Activated CD8-positive, alpha-beta T cell treated with anti-CD3 and anti-CD28 coated beads for 36 hours (primary cell): ENCODE results near the gene PIK3IP1. TPM values are rescaled to one million over a fixed set of nuclear protein-coding genes. Genes with fewer than 3 reads are reported as not detected.
A peak's percentile ranks its signal among the peaks of the same experiment; 100 is the strongest.

Experiments used
- ATAC-seq: fragments of 200-7000 bp; cut with Tn5 transposase; one replicate; pipeline ENCODE4 v1.10.0; 2021; ENCODE audit warnings: mild to moderate bottlenecking, moderate library complexity
- CTCF ChIA-PET: fragments of 350-600 bp; sonication (Branson Sonifier 250); formaldehyde crosslinking; loops from one replicate; lab custom pipeline; 2021; ENCODE audit warnings: antibody characterized with exemption; lab: Charles Lee
- POLR2A ChIA-PET: fragments of 350-600 bp; sonication (Branson Sonifier 250); formaldehyde crosslinking; loops from one replicate; lab custom pipeline; 2021; ENCODE audit warnings: antibody characterized with exemption; lab: Charles Lee
- DNase-seq: peaks from one replicate; pipeline ENCODE4 v3.0.0-alpha.2; 2020
- H3K27ac Mint-ChIP-seq: one replicate; pipeline ENCODE4 v1.8.0; 2021; ENCODE audit warnings: mild to moderate bottlenecking, mixed read lengths
- H3K27me3 Mint-ChIP-seq: one replicate; pipeline ENCODE4 v1.8.0; 2021; ENCODE audit warnings: mixed read lengths
- H3K36me3 Mint-ChIP-seq: one replicate; pipeline ENCODE4 v1.8.0; 2021; ENCODE audit warnings: low read depth, mixed read lengths
- H3K4me1 Mint-ChIP-seq: one replicate; pipeline ENCODE4 v1.8.0; 2021; ENCODE audit warnings: low read depth, mixed read lengths
- H3K4me3 Mint-ChIP-seq: one replicate; pipeline ENCODE4 v1.8.0; 2021; ENCODE audit warnings: mild to moderate bottlenecking, moderate library complexity, mixed read lengths
- H3K9me3 Mint-ChIP-seq: one replicate; pipeline ENCODE4 v1.8.0; 2021; ENCODE audit warnings: mixed read lengths
- intact Hi-C: fragments of 100-400 bp; cut with micrococcal nuclease; formaldehyde crosslinking; loops from one replicate; pipeline ENCODE4 v1.10.0; 2022
- total RNA-seq, 2 experiments: library from RNA; stranded (reverse); gene quantifications; one replicate each; pipeline ENCODE4 v1.2.3, GENCODE V29; 2021
- TF ChIP-seq, protein P1 (sequence below): fragments of 200-600 bp; IDR thresholded peaks from one replicate; pipeline ENCODE4 v1.8.0; 2022; ENCODE audit warnings: antibody characterized with exemption, mild to moderate bottlenecking

The PIK3IP1 gene
- total RNA-seq, 2 experiments from 2014 or later, result 18.2 to 19.6 TPM

DNA sequence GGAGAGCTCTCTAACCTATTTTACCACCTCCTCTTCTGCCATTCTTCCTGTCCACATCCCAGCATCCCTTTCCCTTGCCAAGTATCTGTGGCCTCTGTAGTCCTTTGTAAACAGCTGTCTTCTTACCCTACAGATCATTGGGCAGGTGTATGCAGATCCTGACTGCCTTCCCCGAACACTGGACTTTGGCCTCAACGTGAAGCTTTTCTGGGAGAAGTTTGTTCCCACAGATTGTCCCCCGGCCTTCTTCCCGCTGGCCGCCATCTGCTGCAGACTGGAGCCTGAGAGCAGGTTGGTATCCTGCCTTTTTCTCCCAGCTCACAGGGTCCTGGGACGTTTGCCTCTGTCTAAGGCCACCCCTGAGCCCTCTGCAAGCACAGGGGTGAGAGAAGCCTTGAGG, 17.3 kb downstream of the PIK3IP1 start:
- TF ChIP-seq, protein P1, sequence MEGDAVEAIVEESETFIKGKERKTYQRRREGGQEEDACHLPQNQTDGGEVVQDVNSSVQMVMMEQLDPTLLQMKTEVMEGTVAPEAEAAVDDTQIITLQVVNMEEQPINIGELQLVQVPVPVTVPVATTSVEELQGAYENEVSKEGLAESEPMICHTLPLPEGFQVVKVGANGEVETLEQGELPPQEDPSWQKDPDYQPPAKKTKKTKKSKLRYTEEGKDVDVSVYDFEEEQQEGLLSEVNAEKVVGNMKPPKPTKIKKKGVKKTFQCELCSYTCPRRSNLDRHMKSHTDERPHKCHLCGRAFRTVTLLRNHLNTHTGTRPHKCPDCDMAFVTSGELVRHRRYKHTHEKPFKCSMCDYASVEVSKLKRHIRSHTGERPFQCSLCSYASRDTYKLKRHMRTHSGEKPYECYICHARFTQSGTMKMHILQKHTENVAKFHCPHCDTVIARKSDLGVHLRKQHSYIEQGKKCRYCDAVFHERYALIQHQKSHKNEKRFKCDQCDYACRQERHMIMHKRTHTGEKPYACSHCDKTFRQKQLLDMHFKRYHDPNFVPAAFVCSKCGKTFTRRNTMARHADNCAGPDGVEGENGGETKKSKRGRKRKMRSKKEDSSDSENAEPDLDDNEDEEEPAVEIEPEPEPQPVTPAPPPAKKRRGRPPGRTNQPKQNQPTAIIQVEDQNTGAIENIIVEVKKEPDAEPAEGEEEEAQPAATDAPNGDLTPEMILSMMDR, result no peak
- H3K27me3 Mint-ChIP-seq, result no peaks in the 10 kb centered on the region
- ATAC-seq, result no peak
- intact Hi-C loops, result no loop called here
- CTCF ChIA-PET, result interaction anchor here (3.3 to 7.4 kb wide), 4 partner anchors 9 to 62 kb away, joined by 18 to 110 read pairs (median 49); partner anchors contain the start of gene LIMK2
- POLR2A ChIA-PET, result interaction anchor here (0.5 to 1.2 kb wide), 2 partner anchors 15 to 716 kb away, joined by 3 read pairs; no protein-coding TSS in a partner anchor
- H3K9me3 Mint-ChIP-seq, result no peaks in the 10 kb centered on the region
- no peak for DNase-seq
- H3K27ac Mint-ChIP-seq, result peak overlapping the region; percentile 40
- H3K4me3 Mint-ChIP-seq, result no peak overlapping the region
- H3K4me1 Mint-ChIP-seq, result peaks cover 62% of the 10 kb centered on the region
- H3K36me3 Mint-ChIP-seq, result peaks cover 41% of the 10 kb centered on the region

DNA sequence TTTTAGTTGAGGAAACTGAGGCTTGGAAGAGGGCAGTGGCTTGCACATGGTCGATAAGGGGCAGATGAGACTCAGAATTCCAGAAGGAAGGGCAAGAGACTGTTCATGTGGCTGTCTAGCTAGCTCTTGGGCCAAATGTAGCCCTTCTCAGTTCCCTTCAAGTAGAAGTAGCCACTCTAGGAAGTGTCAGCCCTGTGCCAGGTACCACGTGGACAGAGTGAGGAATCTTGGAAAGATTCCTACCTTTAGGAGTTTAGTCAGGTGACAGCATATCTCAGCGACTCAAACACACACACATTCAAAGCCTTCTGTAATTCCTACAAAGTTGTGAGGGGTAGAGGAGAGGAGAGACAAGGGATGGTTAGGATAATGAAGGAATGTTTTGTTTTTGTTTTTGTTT, 18.3 kb downstream of the PIK3IP1 start:
- intact Hi-C loops, result no loop called here

DNA sequence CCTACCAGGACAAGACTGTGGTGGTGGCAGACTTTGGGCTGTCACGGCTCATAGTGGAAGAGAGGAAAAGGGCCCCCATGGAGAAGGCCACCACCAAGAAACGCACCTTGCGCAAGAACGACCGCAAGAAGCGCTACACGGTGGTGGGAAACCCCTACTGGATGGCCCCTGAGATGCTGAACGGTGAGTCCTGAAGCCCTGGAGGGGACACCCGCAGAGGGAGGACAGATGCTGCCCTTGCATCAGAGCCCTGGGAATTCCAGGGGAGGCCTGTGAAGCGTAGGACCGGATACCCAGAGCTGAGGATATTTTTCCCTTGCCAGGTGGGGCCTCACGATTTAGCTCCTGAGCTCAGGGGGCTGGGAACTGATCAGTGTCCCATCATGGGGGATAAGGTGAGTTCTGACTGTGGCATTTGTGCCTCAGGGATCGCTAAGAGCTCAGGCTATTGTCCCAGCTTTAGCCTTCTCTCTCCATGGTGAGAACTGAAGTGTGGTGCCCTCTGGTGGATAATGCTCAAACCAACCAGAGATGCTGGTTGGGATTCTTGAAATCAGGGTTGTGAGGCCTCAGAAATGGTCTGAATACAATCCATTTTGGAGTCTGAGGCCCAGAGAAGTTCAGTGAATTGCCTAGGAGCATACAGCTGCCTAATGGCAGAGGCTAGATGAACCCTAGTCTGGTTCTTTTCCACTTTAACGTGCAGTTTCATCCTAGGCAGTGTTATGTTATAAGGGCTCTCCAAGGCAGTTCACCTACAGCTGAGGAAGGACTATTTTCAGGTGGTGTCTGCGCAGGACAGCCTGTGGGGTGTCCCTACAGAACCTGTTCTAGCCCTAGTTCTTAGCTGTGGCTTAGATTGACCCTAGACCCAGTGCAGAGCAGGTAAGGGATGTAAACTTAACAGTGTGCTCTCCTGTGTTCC, 19.5 kb downstream of the PIK3IP1 start:
- TF ChIP-seq, protein P1, result peak; percentile 57
- Mint-ChIP-seq H3K4me3 (no peak overlapping the region), H3K27me3 (no peaks in the 10 kb centered on the region), H3K9me3 (no peaks in the 10 kb centered on the region), H3K27ac (no peak overlapping the region), H3K36me3 (peaks cover 36% of the 10 kb centered on the region), H3K4me1 (peaks cover 40% of the 10 kb centered on the region)
- peak; percentile 66 for DNase-seq
- ATAC-seq, result peak; percentile 85
- ChIA-PET CTCF (interaction anchor here (0.6 to 7.4 kb wide), 37 partner anchors 10 to 188 kb away, joined by 3 to 110 read pairs (median 5); partner anchors contain the start of genes LIMK2, PIK3IP1, PLA2G3 and SELENOM), POLR2A (interaction anchor here (0.6 to 1.8 kb wide), 8 partner anchors 10 to 170 kb away, joined by 3 to 8 read pairs (median 3); partner anchors contain the start of gene LIMK2)
- intact Hi-C loops, result no loop called here

More for the DNA sequence above, 18.3 kb downstream of the PIK3IP1 start:
- no peak for ATAC-seq
- TF ChIP-seq, protein P1, result no peak
- Mint-ChIP-seq H3K27me3 (no peaks in the 10 kb centered on the region), H3K36me3 (peaks cover 35% of the 10 kb centered on the region), H3K4me1 (peaks cover 52% of the 10 kb centered on the region), H3K4me3 (no peak overlapping the region), H3K9me3 (no peaks in the 10 kb centered on the region), H3K27ac (peak overlapping the region; percentile 21)
- POLR2A ChIA-PET, result interaction anchor here (0.8 to 1.7 kb wide), 5 partner anchors 9 to 61 kb away, joined by 3 to 7 read pairs (median 3); partner anchors contain the start of gene LIMK2
- CTCF ChIA-PET, result interaction anchor here (0.7 to 7.4 kb wide), 13 partner anchors 10 to 189 kb away, joined by 3 to 110 read pairs (median 9); partner anchors contain the start of genes LIMK2 and SELENOM
- DNase-seq, result no peak

DNA sequence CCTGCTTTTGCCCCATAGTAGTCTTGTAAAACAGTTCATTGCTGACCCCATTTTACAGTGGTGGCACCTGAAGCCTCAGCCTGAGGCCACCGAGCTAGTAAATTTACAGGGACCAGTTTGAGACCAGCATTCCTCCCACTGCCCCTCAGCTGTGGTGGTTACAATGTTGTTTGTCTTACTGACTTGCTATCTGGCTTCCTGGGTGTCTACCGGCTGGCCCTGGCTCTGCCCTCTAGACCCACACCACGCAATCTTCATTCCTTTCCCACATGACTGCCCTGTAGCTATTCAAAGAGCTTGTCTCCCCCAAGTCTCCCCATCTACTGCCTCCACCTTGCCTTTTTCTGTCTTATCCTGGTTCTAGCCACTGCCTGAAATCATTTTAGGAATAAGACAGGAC, 20.8 kb downstream of the PIK3IP1 start:
- Mint-ChIP-seq H3K27me3 (no peaks in the 10 kb centered on the region), H3K4me3 (no peak overlapping the region), H3K27ac (peak overlapping the region; percentile 69), H3K36me3 (peaks cover 38% of the 10 kb centered on the region), H3K4me1 (peaks cover 32% of the 10 kb centered on the region), H3K9me3 (no peaks in the 10 kb centered on the region)
- ChIA-PET CTCF (interaction anchor here (0.8 to 7.4 kb wide), 12 partner anchors 10 to 163 kb away, joined by 3 to 110 read pairs (median 5); partner anchors contain the start of gene LIMK2), POLR2A (interaction anchor here (0.6 to 1.4 kb wide), 3 partner anchors 19 to 498 kb away, joined by 3 to 4 read pairs (median 3); partner anchors contain the start of gene PIK3IP1)
- intact Hi-C loops, result no loop called here
- ATAC-seq (no peak), DNase-seq (no peak)
- TF ChIP-seq, protein P1, result no peak
